ENCODE data around the gene CASP10.
A peak's percentile ranks its signal among the peaks of the same experiment; 100 is the strongest.

GRCh38 chr2:201182650-201183364 is at the start of gene CASP10:
- TF ChIP-seq CTCF (IDR thresholded peaks at IDR 0.05) (peak; percentile 11 to 82 (median 74)), POLR2A (IDR thresholded peaks at IDR 0.05) (peak; percentile 27 to 87 (median 81))
